HG02884 (cell line): ENCODE results near the gene RBM39.
"Not testable (repeated sequence)": the region's sequence is repeated elsewhere in the genome, so short reads cannot be mapped to it uniquely, and the experiment has no call there.

ENCODE experiments used
- ATAC-seq: cut with Tn5 transposase; IDR thresholded peaks from one replicate; pipeline ENCODE4 v1.9.1; 2021; ENCODE audit warnings: mild to moderate bottlenecking, moderate library complexity; ENCODE audit not compliant: unreplicated experiment

Gene RBM39

GRCh38 chr20:35741892-35742740, at the start of gene RBM39:
Gene RBM39, minus strand, starts transcription at chr20:35742260. Its CDS starts 1,386 bp downstream, at chr20:35740874.
- ATAC-seq = peak; percentile 79

DNA sequence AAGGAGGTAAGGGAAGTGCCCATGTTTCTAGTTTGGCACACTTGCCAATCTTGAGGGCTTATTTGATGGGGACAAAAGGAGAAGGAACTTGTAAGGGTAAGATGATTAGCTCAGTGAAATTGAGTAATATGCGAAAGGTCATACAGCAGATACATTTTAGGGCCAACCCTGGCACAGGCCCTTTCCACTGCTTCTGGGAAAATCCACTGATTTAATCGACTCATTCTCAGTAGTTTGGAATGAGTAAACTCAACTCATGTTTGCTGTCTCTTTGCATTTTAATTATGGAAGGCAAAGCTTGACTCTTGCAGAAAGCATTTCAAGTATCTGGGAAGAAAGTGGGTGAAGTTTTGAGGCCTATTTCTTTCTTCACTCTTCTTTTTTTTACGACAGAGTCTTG, 49.8 kb upstream of the RBM39 start:
- no peak for ATAC-seq

- ATAC-seq = no peak
Measured at GRCh38 chr20:35791097-35791496, 49.0 kb upstream of the RBM39 start.

DNA sequence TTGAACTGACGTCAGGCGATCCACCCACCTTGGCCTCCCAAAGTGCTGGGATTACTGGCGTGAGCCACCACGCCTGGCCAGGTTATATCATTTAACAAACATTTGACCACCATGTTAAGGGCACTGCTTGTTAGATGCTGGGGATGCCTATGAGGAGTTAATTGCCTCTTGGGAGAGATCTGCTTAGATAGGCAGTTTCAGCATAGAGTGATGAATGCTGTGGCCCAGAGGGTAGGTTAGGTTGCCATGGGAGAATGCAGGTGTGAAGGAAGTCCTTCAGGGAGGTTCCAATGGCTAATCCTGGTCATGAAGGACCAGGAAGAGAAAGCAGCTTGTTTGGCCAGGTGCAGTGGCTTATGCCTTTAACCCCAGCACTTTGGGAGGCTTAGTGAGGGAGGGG, 46.7 kb upstream of the RBM39 start:
- ATAC-seq = no peak

GRCh38 chr20:35785541-35785940, 43.5 kb upstream of the RBM39 start:
- ATAC-seq = not testable (repeated sequence)

DNA sequence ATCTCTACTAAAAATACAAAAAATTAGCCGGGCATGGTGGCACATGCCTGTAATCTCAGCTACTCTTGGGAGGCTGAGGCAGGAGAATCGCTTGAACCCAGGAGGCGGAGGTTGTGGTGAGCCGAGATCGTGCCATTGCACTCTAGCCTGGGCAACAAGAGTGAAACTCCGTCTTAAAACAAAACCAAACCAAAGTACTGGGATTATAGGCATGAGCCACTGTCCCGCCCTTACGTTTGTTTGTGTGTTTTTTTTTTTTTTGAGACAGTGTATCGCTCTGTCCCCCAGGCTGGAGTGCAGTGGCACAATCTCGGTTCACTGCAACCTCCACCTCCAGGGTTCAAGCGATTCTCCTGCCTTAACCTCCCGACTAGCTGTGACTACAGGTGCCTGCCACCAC, 41.8 kb upstream of the RBM39 start:
- not testable (repeated sequence) for ATAC-seq

GRCh38 chr20:35776513-35777101, 34.5 kb upstream of the RBM39 start:
- ATAC-seq = no peak

DNA sequence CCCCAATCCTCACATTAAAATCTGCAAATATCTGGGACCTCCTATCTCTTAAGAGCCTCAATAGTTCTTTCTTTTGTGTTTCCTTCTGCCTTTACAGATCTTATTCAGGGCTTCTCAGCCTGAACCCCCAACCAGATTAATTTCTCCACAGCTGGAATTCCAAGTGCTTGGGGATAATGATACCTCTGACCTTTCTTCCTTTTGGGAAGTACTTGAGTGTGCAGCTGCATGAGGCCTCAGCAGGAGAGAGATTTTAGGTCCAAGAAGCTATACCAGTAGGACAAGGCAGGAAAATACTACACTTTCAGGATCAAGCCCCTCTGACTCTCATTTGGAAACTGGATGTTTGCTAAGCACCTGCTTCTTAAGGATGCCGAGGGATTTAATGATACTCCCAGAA, 32.3 kb upstream of the RBM39 start:
- ATAC-seq = no peak

- no peak for ATAC-seq
Measured at GRCh38 chr20:35773154-35773751, 31.2 kb upstream of the RBM39 start.

DNA sequence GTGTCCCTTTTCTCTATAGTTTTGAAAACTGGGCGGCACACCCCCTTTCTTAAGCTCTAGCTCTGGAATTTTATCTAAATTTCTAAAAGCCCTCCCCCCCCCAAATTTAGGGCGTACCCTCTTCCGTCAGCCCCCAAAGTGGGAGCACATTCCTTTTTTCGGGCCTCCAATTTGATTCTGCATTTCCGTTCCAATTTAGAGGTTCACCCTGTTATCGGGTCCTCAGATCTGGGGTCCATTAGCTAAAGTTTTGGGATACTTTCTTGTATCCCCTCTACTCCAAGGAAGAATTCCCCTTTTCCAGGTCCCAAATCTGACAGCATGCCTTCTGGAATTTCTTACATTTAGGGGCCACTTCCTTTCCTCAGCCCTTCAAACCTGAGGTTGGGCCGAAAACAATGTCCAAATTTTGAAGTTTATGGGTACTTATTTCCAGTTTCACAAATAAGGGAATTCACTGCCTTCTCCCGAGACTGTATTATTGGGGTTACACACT, 30.6 kb upstream of the RBM39 start:
- no peak for ATAC-seq

GRCh38 chr20:35771689-35772562, 29.9 kb upstream of the RBM39 start, which contains the start of gene PHF20:
Gene PHF20, plus strand, starts transcription at chr20:35772015. Its CDS starts 29,508 bp downstream, at chr20:35801523.
- ATAC-seq = peak; percentile 80

GRCh38 chr20:35771367-35771688, 29.3 kb upstream of the RBM39 start:
- ATAC-seq = no peak

DNA sequence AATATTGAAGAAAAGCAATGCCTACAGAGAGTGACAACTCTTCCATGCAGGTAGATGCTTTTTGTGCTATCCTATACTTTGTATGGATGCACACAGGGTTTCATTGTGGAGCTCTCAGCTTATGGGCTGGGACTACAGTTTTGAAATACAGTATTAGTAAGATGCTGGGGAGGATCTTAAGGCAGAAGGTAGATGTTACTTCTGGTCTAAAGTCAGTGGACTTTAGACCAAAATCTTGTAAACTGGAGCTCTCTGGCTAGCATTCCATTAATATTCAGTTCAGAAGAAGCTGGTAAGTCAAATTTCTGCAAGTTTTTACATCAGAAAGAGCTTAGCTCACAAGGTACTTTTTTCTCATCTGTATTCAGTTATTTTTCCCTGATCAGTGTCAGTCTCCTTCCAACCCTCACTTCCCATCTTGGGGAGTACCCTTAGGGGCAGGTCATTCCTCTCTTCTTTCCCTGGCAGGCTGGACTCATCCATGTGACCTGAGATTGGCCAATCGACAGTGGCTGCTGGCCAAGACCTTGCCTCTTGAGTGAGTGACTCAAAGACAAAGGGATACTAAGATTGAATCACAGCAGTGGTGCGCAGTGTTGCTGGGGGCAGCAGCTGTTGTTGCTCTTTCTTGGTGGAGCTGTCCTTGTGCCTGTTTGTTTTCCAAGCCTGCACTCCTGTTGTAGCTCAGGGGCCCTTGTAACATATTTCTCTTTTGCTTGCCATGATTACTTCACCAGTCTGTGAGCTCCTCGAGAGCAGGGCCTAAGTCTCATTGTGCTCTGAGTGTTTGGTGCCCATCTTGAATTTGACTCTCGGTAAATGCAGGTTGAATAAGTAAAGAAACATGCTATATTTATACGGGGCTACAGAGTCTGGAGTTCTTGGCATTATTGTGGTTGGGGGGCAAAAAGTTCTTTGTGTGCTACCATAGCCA, 26.9 kb upstream of the RBM39 start:
- ATAC-seq = no peak

DNA sequence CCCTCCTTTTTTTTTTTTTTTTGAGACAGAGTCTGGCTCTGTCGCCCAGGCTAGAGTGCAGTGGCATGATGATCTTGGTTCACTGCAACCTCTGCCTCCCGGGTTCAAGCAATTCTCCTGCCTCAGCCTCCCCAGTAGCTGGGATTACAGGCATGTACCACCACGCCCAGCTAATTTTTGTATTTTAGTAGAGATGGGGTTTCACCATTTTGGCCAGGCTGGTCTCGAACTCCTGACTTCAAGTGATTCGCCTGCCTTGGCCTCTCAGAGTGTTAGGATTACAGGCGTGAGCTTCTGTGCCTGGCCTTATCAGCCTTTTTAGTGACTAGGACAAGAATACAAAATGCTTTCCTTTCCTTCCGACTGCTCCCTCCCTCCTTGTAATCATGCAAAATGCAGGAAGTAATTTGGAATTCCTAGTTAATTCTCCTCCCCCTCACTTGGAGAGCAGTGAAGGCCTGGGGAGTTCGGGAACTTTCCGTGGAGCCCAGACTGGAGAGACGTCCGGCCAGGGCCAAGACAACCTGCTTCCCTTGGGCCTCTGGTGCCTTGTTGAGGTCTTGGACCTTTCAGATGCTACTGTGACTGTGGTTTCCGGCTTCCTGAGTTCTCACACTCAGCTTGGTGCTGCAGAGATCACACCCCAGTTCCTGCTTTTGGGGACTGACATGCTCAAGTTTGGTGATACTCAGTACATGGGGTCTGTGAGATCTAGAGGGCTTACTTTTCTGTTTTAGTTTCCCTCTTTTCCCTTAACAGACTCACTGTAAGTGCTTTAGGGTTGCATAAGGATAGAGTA, 25.8 kb upstream of the RBM39 start:
- ATAC-seq = peak; percentile 43

- ATAC-seq = no peak
Measured at GRCh38 chr20:35766843-35767242, 24.8 kb upstream of the RBM39 start.

DNA sequence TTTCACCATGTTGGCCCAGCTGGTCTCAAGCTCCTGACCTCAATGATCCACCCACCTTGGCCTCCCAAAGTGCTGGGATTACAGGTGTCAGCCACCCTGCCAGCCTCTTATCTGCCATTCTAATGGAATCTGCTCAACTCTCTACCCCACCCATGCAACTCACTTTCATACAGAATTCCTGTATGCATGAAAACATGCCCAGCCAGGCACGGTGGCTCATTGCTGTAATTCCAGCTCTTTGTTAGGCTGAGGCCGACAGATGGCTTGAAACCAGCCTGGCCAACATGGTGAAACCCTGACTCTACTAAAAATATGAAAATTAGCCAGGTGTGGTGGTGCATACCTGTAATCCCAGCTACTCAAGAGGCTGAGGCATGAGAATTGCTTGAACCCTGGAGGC, 22.9 kb upstream of the RBM39 start:
- not testable (repeated sequence) for ATAC-seq

DNA sequence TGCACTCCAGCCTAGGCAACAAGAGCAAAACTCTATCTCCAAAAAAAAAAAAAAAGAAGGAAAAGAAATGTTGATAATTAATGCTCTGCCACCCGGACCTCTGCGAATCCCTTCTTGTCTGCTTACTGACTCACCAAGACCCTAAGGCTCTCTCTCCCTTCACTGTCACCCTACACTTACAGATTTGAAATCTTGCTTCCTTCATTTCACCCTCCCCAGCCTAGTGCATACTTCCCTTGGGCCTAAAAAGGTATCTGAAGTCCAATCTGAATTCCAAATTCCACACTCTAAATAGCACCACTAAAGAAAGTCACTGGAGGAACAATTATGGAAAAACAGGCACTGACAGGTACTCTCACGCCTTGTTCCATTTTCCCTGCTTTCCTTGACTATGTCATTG, 20.4 kb upstream of the RBM39 start:
- ATAC-seq = no peak

DNA sequence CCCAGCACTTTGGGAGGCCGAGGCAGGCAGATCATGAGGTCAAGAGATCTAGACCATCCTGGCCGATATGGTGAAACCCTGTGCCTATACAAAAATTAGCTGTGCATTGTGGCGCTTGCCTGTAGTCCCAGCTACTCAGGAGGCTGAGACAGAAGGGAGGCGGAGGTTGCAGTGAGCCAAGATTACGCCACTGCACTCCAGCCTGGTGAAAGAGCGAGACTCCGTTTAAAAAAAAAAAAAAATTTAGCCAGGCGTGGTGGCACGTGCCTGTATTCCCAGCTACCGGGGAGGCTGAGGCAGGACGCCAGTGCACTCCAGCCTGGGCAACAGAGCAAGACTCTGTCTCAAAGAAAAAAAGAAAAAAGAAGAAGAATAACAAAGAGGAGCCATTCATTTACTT, 19.5 kb upstream of the RBM39 start:
- not testable (repeated sequence) for ATAC-seq

GRCh38 chr20:35757098-35757705, 15.1 kb upstream of the RBM39 start:
- ATAC-seq = no peak
